A549 (cell line): ENCODE measurements around the gene LRRC4. TPM values are rescaled to one million over a fixed set of nuclear protein-coding genes. Genes with fewer than 3 reads are reported as not detected.

ENCODE experiments used
- ATAC-seq, 2 experiments: fragments of 200-7000 bp in 1 of 2; fragments of >200 bp in 1 of 2; cut with Nextera tagmentation in 1 of 2; cut with Tn5 transposase in 1 of 2; 3 replicates each; pipeline versions ENCODE4 v1.8.0 to v1.9.1; 2018 to 2020; ENCODE audit warnings: mild to moderate bottlenecking in 1 of 2, moderate library complexity in 1 of 2
- CTCF ChIA-PET: fragments of 300-600 bp; sonication (Branson Sonifier 250); formaldehyde crosslinking; extraction: SDS; loops from one replicate; lab custom pipeline; 2021; ENCODE audit warnings: antibody characterized with exemption, inconsistent platforms; lab: Yijun Ruan, JAX
- POLR2A ChIA-PET: fragments of 350-600 bp; formaldehyde crosslinking; extraction: SDS; loops from one replicate; lab custom pipeline; 2021; ENCODE audit warnings: antibody characterized with exemption, inconsistent platforms; lab: Yijun Ruan, JAX
- DNase-seq, 2 experiments: peaks; one replicate each; pipeline versions ENCODE4 v3.0.0 to v3.0.0-alpha.2; 2011 to 2016; ENCODE audit warnings: low read depth in 1 of 2, low spot score in 1 of 2
- FAIRE-seq: peaks from 2 replicates; lab custom pipeline; 2011; peaks lifted over from hg19 to GRCh38; lab: Jason Lieb, UNC
- H3K27ac ChIP-seq, 2 experiments: fragments of >200 bp; sonication (Bioruptor Twin); formaldehyde crosslinking; 3 replicates each; pipeline ENCODE4 v1.5.1; 2016 to 2017
- H3K4me1 ChIP-seq: fragments of >200 bp; sonication (Bioruptor Twin); formaldehyde crosslinking; 3 replicates; pipeline ENCODE4 v1.6.1; 2016
- H3K4me2 ChIP-seq: fragments of >200 bp; sonication (Bioruptor Twin); formaldehyde crosslinking; 3 replicates; pipeline ENCODE4 v1.6.1; 2016
- H3K4me3 ChIP-seq: fragments of >200 bp; sonication (Bioruptor Twin); formaldehyde crosslinking; 3 replicates; pipeline ENCODE4 v1.5.1; 2016
- H3K9me3 ChIP-seq: fragments of >200 bp; sonication (Bioruptor Twin); formaldehyde crosslinking; 3 replicates; pipeline ENCODE4 v1.6.1; 2016
- ATOH8 ChIP-seq: fragments of 250-450 bp; sonication (Bioruptor Pico); IDR thresholded peaks from 2 replicates; pipeline ENCODE4 v1.5.0; 2020; ENCODE audit warnings: low read depth, mild to moderate bottlenecking, moderate library complexity
- FOSL2 ChIP-seq, 2 experiments: fragments of 450-650 bp in 1 of 2; fragments of >200 bp in 1 of 2; sonication (Bioruptor Twin) in 1 of 2; formaldehyde crosslinking; IDR thresholded peaks; 2 replicates each; pipeline versions ENCODE4 v1.5.0 to v1.6.1; 2016 to 2020; ENCODE audit warnings: mild to moderate bottlenecking in 1 of 2, moderate library complexity in 1 of 2
- GATA3 ChIP-seq: IDR thresholded peaks from 2 replicates; pipeline ENCODE4 v1.6.1; 2012; ENCODE audit warnings: borderline replicate concordance
- HDAC2 ChIP-seq: fragments of 200-600 bp; sonication (generic); IDR thresholded peaks from 2 replicates; pipeline ENCODE4 v1.6.1; 2016
- HMGXB4 ChIP-seq: fragments of 250-450 bp; sonication (Bioruptor Pico); IDR thresholded peaks from 2 replicates; pipeline ENCODE4 v1.5.0; 2021; ENCODE audit warnings: mild to moderate bottlenecking, moderate library complexity, borderline replicate concordance
- HOXB5 ChIP-seq: fragments of 250-450 bp; sonication (Bioruptor Pico); IDR thresholded peaks from 2 replicates; pipeline ENCODE4 v1.5.0; 2020; ENCODE audit warnings: mild to moderate bottlenecking, moderate library complexity
- JUN ChIP-seq, 2 experiments: fragments of >200 bp; sonication (Bioruptor Twin); formaldehyde crosslinking; IDR thresholded peaks; 2 replicates in 1 of 2; 3 replicates in 1 of 2; pipeline ENCODE4 v1.6.1; 2016 to 2017
- MAFK ChIP-seq: fragments of 450-650 bp; IDR thresholded peaks from 2 replicates; pipeline ENCODE4 v1.6.1; 2014; ENCODE audit not compliant: partially characterized antibody
- MAZ ChIP-seq: fragments of 150-350 bp; IDR thresholded peaks from 2 replicates; pipeline ENCODE4 v1.6.1; 2014; ENCODE audit warnings: antibody characterized with exemption, low read depth, low read length, borderline replicate concordance
- MYC ChIP-seq: IDR thresholded peaks from 2 replicates; pipeline ENCODE4 v1.6.1; 2012; ENCODE audit warnings: mild to moderate bottlenecking, inconsistent platforms, low read length, improper control_type of control experiment, borderline replicate concordance
- NFE2L2 ChIP-seq: fragments of 150-350 bp; conservative IDR thresholded peaks from 2 replicates; pipeline ENCODE4 v1.6.1; 2014; ENCODE audit warnings: low read length
- POLR2A ChIP-seq: IDR thresholded peaks from 2 replicates; pipeline ENCODE4 v1.6.1; 2012; ENCODE audit warnings: mild to moderate bottlenecking, low read length
- POLR2AphosphoS2 ChIP-seq: conservative IDR thresholded peaks from 2 replicates; pipeline ENCODE4 v1.6.1; 2012; ENCODE audit warnings: low read length, improper control_type of control experiment, inconsistent platforms
- RFX5 ChIP-seq: fragments of 450-650 bp; IDR thresholded peaks from 2 replicates; pipeline ENCODE4 v1.7.1; 2014; ENCODE audit warnings: antibody characterized with exemption, mild to moderate bottlenecking, moderate library complexity
- RNF2 ChIP-seq: fragments of 200-600 bp; sonication (generic); IDR thresholded peaks from 2 replicates; pipeline ENCODE4 v1.6.1; 2016; ENCODE audit warnings: low read depth, mild to moderate bottlenecking, antibody characterized with exemption, moderate library complexity, borderline replicate concordance
- SMC3 ChIP-seq: fragments of >200 bp; sonication (Bioruptor Twin); formaldehyde crosslinking; IDR thresholded peaks from 3 replicates; pipeline ENCODE4 v1.6.1; 2018; ENCODE audit warnings: inconsistent platforms
- SREBF2 ChIP-seq: fragments of 450-650 bp; IDR thresholded peaks from 2 replicates; pipeline ENCODE4 v1.6.1; 2014; ENCODE audit warnings: mild to moderate bottlenecking, moderate library complexity
- TFCP2L1 ChIP-seq: fragments of 250-450 bp; sonication (Bioruptor Pico); IDR thresholded peaks from 2 replicates; pipeline ENCODE4 v1.5.0; 2021; ENCODE audit warnings: mild to moderate bottlenecking
- ZSCAN20 ChIP-seq: fragments of 250-450 bp; sonication (Bioruptor Pico); IDR thresholded peaks from 2 replicates; pipeline ENCODE4 v1.8.0; 2022; ENCODE audit warnings: mild to moderate bottlenecking, moderate library complexity
- WGBS: methylation state at CpG from one replicate; pipeline ENCODE4 v1.1.6; 2017; ENCODE audit errors: missing lambda C conversion rate; 5-methylcytosine and 5-hydroxymethylcytosine counted together
- polyA plus RNA-seq, 4 experiments: library from polyadenylated mRNA; depleted of rRNA in 3 of 4; stranded (reverse); fragments of >200 nt; fragmentation: RNase III in 1 of 4; extraction: RNeasy Plus Mini Kit Qiagen cat#74134 plus additional on column Dnase treatment in 1 of 4; gene quantifications; 2 replicates in 3 of 4; 3 replicates in 1 of 4; pipeline ENCODE4 v1.2.3, GENCODE V29; 2011 to 2017
- TF ChIP-seq, protein P1 (sequence below): IDR thresholded peaks from 2 replicates; pipeline ENCODE4 v1.6.1; 2012
- TF ChIP-seq, protein P2 (sequence below): fragments of >200 bp; sonication (Bioruptor Twin); formaldehyde crosslinking; IDR thresholded peaks from 3 replicates; pipeline ENCODE4 v1.6.1; 2016
- TF ChIP-seq, protein P3 (sequence below): fragments of >200 bp; sonication (Bioruptor Twin); formaldehyde crosslinking; IDR thresholded peaks from 2 replicates; pipeline ENCODE4 v1.6.1; 2016

LRRC4 gene
- polyA plus RNA-seq, 2 of the 4 experiments (the other 2 are of a cell fraction) = not detected

GRCh38 chr7:128031901-128032604 lies 816 bp upstream of the LRRC4 start:
- TF ChIP-seq POLR2AphosphoS2 (no peak), ZSCAN20 (CRISPR knock-in tag) (no peak), MAFK (no peak), JUN (IDR thresholded peaks at IDR 0.05) (no peak), POLR2A (no peak), MYC (no peak)
- TF ChIP-seq, protein P1, sequence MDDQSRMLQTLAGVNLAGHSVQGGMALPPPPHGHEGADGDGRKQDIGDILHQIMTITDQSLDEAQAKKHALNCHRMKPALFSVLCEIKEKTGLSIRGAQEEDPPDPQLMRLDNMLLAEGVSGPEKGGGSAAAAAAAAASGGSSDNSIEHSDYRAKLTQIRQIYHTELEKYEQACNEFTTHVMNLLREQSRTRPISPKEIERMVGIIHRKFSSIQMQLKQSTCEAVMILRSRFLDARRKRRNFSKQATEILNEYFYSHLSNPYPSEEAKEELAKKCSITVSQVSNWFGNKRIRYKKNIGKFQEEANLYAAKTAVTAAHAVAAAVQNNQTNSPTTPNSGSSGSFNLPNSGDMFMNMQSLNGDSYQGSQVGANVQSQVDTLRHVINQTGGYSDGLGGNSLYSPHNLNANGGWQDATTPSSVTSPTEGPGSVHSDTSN = no peak
- CTCF ChIA-PET = no interaction called here

GRCh38 chr7:128030263-128030653 lies 979 bp downstream of the LRRC4 start:
- FAIRE-seq (no peak), ATAC-seq (no peak), DNase-seq (no peak)
- WGBS = 95% methylated on average over 21 of the region's 21 CpGs
- no peak for TF ChIP-seq FOSL2 (IDR thresholded peaks at IDR 0.05)
- TF ChIP-seq FOSL2 (CRISPR knock-in tag; IDR thresholded peaks at IDR 0.05) = no peak
- no peak for TF ChIP-seq JUN (IDR thresholded peaks at IDR 0.05)
- ChIA-PET CTCF (no interaction called here), POLR2A (no interaction called here)
- Histone ChIP-seq H3K4me3 (no peak overlapping the region), H3K27ac (no peak overlapping the region), H3K4me1 (peaks cover 12% of the 10 kb centered on the region), H3K4me2 (no peak overlapping the region), H3K9me3 (no peaks in the 10 kb centered on the region)

More at GRCh38 chr7:128031901-128032604, 816 bp upstream of the LRRC4 start:
- no peak for FAIRE-seq
- Histone ChIP-seq H3K4me2 (no peak overlapping the region), H3K9me3 (no peaks in the 10 kb centered on the region), H3K4me3 (no peak overlapping the region), H3K27ac (no peak overlapping the region), H3K4me1 (no peaks in the 10 kb centered on the region)
- WGBS = 97% methylated on average over 68 of the region's 87 CpGs
- no peak for ATAC-seq
- POLR2A ChIA-PET = no interaction called here
- DNase-seq = no peak

DNA sequence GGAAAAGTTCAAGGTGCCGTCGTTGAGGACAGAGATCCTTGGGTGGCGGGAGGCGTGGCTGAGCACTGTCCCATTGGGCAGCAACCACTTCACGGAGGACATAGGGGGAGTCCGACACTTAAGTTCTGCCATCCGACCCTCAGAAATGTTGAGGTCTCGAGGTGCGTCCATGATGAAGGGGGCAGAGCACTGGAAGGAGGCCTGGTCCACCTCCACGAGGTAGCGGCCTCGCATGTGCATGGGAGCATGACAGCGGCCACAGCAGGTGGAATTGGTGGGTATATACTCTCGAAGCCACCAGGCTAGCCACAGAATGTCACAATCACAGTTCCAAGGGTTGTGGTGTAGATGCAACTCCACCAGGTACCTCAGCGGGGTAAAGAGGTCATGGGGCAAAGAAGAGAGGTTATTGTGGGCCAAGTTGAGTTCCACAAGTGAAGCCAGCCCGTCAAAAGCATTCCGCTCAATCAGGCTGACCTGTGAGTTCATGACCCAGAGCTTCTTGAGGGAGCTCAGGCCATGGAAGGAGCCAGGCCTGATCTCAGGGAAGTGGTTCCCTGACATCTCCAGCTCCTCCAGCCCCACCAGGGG lies 1.7 kb downstream of the LRRC4 start:
- no peak for DNase-seq
- Histone ChIP-seq H3K27ac (no peak overlapping the region), H3K4me2 (no peak overlapping the region), H3K4me1 (peaks cover 19% of the 10 kb centered on the region), H3K9me3 (no peaks in the 10 kb centered on the region), H3K4me3 (no peak overlapping the region)
- POLR2A ChIA-PET = no interaction called here
- 95% methylated on average over 17 of the region's 17 CpGs for WGBS
- no peak for ATAC-seq
- FAIRE-seq = no peak
- TF ChIP-seq HDAC2 = no peak
- no peak for TF ChIP-seq RFX5
- TF ChIP-seq GATA3 = no peak
- no peak for TF ChIP-seq TFCP2L1 (CRISPR knock-in tag)
- TF ChIP-seq MAZ = no peak
- TF ChIP-seq, protein P2, sequence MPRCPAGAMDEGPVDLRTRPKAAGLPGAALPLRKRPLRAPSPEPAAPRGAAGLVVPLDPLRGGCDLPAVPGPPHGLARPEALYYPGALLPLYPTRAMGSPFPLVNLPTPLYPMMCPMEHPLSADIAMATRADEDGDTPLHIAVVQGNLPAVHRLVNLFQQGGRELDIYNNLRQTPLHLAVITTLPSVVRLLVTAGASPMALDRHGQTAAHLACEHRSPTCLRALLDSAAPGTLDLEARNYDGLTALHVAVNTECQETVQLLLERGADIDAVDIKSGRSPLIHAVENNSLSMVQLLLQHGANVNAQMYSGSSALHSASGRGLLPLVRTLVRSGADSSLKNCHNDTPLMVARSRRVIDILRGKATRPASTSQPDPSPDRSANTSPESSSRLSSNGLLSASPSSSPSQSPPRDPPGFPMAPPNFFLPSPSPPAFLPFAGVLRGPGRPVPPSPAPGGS = no peak
- no peak for TF ChIP-seq ATOH8
- TF ChIP-seq, protein P1 = no peak
- TF ChIP-seq HMGXB4 (CRISPR knock-in tag) = no peak
- TF ChIP-seq NFE2L2 = no peak
- TF ChIP-seq FOSL2 (IDR thresholded peaks at IDR 0.05) = no peak
- TF ChIP-seq FOSL2 (CRISPR knock-in tag; IDR thresholded peaks at IDR 0.05) = no peak
- TF ChIP-seq MAFK = no peak
- no peak for TF ChIP-seq SREBF2
- TF ChIP-seq ZSCAN20 (CRISPR knock-in tag) = no peak
- no peak for TF ChIP-seq POLR2A
- no peak for TF ChIP-seq JUN (IDR thresholded peaks at IDR 0.05)
- no peak for TF ChIP-seq SMC3
- no peak for TF ChIP-seq RNF2
- no peak for TF ChIP-seq HOXB5 (CRISPR knock-in tag)
- TF ChIP-seq, protein P3, sequence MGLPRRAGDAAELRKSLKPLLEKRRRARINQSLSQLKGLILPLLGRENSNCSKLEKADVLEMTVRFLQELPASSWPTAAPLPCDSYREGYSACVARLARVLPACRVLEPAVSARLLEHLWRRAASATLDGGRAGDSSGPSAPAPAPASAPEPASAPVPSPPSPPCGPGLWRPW = no peak
- CTCF ChIA-PET = no interaction called here
